Esophagus (tissue), 2 donors: Measurements from ENCODE around the gene FAM83G. TPM values are rescaled to one million over a fixed set of nuclear protein-coding genes. Genes with fewer than 3 reads are reported as not detected.
"Not testable (repeated sequence)": the region's sequence is repeated elsewhere in the genome, so short reads cannot be mapped to it uniquely, and the experiment has no call there.

Experiments used
- H3K27ac ChIP-seq, 2 donors: one replicate each; pipeline ENCODE4 v1.5.1; 2013; ENCODE audit warnings: low read depth in 2 of 2, mild to moderate bottlenecking in 2 of 2, inconsistent platforms in 1 of 2, low read length in 1 of 2, moderate library complexity in 1 of 2
- H3K27me3 ChIP-seq, 2 donors: one replicate each; pipeline ENCODE4 v1.6.1; 2013; ENCODE audit warnings: low read length in 2 of 2, control low read depth in 1 of 2, mild to moderate bottlenecking in 1 of 2; ENCODE audit not compliant: insufficient read depth in 2 of 2, control insufficient read depth in 1 of 2
- H3K36me3 ChIP-seq, 2 donors: one replicate each; pipeline ENCODE4 v1.6.1; 2013; ENCODE audit warnings: low read length in 1 of 2; ENCODE audit not compliant: control insufficient read depth in 2 of 2, insufficient read depth in 2 of 2
- H3K4me1 ChIP-seq, 2 donors: one replicate each; pipeline ENCODE4 v1.6.1; 2013; ENCODE audit warnings: low read length in 1 of 2; ENCODE audit not compliant: control insufficient read depth in 2 of 2, insufficient read depth in 2 of 2
- H3K4me3 ChIP-seq, 2 donors: one replicate each; pipeline ENCODE4 v1.5.1; 2013; ENCODE audit warnings: low read length in 2 of 2, mild to moderate bottlenecking in 2 of 2, low read depth in 1 of 2, moderate library complexity in 1 of 2
- H3K9me3 ChIP-seq, 2 donors: one replicate each; pipeline ENCODE4 v1.6.1; 2013; ENCODE audit warnings: mild to moderate bottlenecking in 2 of 2, low read depth in 1 of 2, low read length in 1 of 2, moderate library complexity in 1 of 2; ENCODE audit not compliant: control insufficient read depth in 2 of 2, insufficient read depth in 1 of 2
- WGBS, 2 donors: extraction: QIAGEN DNeasy Blood & Tissue Kit; methylation state at CpG; one replicate each; pipeline ENCODE4 v1.1.7; 2013; 5-methylcytosine and 5-hydroxymethylcytosine counted together
- polyA plus RNA-seq, 2 donors: library from polyadenylated mRNA; stranded (reverse); fragments of 200-250 nt; gene quantifications; one replicate each; pipeline ENCODE4 v1.2.3, GENCODE V29; 2013
- donor health status: healthy with polysubstance abuse.
- donor health status: Bipolar disorder and iron deficiency.

Gene FAM83G
- polyA plus RNA-seq, 2 donors: 33.2 to 37.1 TPM

GRCh38 chr17:18960241-18960665 is 44.3 kb downstream of the FAM83G start:
- Histone ChIP-seq H3K9me3 (no peaks in the 10 kb centered on the region), H3K36me3 (no peaks in the 10 kb centered on the region), H3K4me1 (peaks cover 0 to 1% of the 10 kb centered on the region in 2 donors), H3K4me3 (no peak overlapping the region), H3K27ac (no peak overlapping the region), H3K27me3 (no peaks in the 10 kb centered on the region)
- 87 to 88% methylated on average over 15 of the region's 15 CpGs for WGBS, 2 donors

DNA sequence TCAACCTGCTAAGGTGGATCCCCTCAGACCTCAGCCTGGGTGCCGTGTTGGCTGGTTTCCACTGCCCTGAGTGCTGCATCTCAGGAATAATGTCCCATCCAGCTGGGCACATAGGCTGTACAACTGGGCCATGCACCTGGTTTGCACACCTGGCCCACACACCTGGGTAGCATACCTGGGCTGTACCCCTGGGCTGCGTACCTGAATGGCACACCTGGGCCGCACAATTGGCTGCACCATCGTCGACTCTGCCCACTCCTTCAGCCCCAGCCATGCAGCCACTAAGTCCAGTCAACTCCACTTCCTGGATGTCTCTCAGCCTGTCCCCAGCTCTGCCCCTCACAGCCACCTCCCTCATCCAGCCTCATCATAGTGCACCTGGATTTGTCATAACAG is 44.7 kb downstream of the FAM83G start:
- 91 to 92% methylated on average over 5 of the region's 5 CpGs for WGBS, 2 donors
- Histone ChIP-seq H3K4me3 (no peak overlapping the region), H3K36me3 (no peaks in the 10 kb centered on the region), H3K27me3 (no peaks in the 10 kb centered on the region), H3K9me3 (no peaks in the 10 kb centered on the region), H3K4me1 (peaks cover 0 to 1% of the 10 kb centered on the region in 2 donors), H3K27ac (no peak overlapping the region)

- Histone ChIP-seq H3K4me1 (peaks cover 0 to 1% of the 10 kb centered on the region in 2 donors), H3K9me3 (no peaks in the 10 kb centered on the region), H3K27me3 (no peaks in the 10 kb centered on the region), H3K4me3 (no peak overlapping the region), H3K36me3 (no peaks in the 10 kb centered on the region), H3K27ac (no peak overlapping the region)
- WGBS, 2 donors: 85 to 88% methylated on average over 22 of the region's 22 CpGs
These were observed 45.3 kb downstream of the FAM83G start for GRCh38 chr17:18959071-18959844.

DNA sequence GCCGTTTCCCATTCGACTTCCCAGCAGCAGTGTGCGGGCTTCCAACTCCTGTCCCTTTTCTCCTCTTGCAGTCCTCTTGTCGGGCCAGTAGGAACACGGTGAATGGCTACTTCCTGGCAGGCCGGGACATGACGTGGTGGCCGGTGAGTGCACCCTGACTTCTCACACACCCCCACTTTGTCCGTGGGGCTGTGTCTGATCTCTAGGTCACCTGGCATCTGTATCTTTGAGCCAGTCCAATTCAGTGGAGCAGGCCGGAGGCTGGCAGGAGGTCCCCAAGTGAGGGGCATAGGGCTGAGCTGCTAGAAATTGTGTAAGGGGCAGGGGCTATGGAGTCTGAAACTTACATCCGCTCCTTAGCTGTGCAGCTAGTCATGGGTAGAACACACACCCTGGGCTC is 46.0 kb downstream of the FAM83G start:
- Histone ChIP-seq H3K36me3 (no peaks in the 10 kb centered on the region), H3K27ac (no peak overlapping the region), H3K27me3 (no peaks in the 10 kb centered on the region), H3K9me3 (no peaks in the 10 kb centered on the region), H3K4me1 (peaks cover 0 to 1% of the 10 kb centered on the region in 2 donors), H3K4me3 (no peak overlapping the region)
- WGBS, 2 donors: 88 to 93% methylated on average over 11 of the region's 11 CpGs

DNA sequence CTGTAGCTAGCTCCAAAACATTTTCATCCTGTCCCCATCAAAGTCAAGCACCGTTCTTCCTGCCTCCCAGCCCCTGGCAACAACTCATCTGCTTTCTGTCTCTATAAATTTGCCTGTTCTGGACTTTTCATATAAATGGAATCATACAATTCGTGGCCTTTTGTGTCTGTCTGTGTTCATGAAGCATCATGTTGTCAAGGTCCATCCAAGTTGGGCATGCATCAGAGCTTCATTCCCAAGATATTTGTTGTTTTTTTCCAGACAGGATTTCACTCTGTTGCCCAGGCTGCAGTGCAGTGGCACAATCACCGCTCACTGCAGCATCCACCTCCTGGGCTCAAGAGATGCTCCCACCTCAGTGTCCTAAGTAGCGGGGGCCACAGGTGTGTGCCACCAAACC is 46.7 kb downstream of the FAM83G start:
- WGBS, 2 donors: 84 to 86% methylated on average over 4 of the region's 4 CpGs
- H3K27me3 ChIP-seq: no peaks in the 10 kb centered on the region
- H3K9me3 ChIP-seq: no peaks in the 10 kb centered on the region
- no peak overlapping the region for H3K27ac ChIP-seq
- H3K4me3 ChIP-seq: no peak overlapping the region
- peaks cover 0 to 1% of the 10 kb centered on the region in 2 donors for H3K4me1 ChIP-seq
- no peaks in the 10 kb centered on the region for H3K36me3 ChIP-seq

- no peak overlapping the region for H3K27ac ChIP-seq
These were observed 48.0 kb downstream of the FAM83G start for GRCh38 chr17:18956581-18956980.

DNA sequence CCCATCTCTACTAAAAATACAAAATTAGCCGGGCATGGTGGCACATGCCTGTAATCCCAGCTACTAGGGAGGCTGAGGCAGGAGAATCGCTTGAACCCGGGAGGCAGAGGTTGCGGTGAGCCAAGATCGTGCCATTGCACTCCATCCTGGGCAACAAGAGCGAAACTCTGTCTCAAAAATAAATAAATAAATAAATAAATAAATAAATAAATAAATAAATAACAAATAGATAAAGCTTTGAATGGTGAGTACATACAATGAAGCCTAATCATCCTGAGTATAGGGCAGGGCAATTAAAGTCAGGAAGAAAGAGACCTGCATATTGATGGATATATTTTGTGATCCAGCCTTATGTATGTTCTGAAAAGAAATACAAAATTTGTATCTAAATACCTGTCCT is 48.5 kb downstream of the FAM83G start:
- not testable (repeated sequence) for H3K4me1 ChIP-seq, H3K9me3 ChIP-seq, H3K36me3 ChIP-seq, H3K4me3 ChIP-seq, H3K27ac ChIP-seq, H3K27me3 ChIP-seq
- 88 to 95% methylated on average over 6 of the region's 6 CpGs for WGBS, 2 donors

More at GRCh38 chr17:18956581-18956980, 48.0 kb downstream of the FAM83G start:
- Histone ChIP-seq H3K4me1 (peaks cover 0 to 1% of the 10 kb centered on the region in 2 donors), H3K36me3 (no peaks in the 10 kb centered on the region), H3K4me3 (no peak overlapping the region), H3K27me3 (no peaks in the 10 kb centered on the region), H3K9me3 (peaks cover 0 to 2% of the 10 kb centered on the region in 2 donors)
- 89 to 94% methylated on average over 3 of the region's 3 CpGs for whole genome bisulfite sequencing, 2 donors

GRCh38 chr17:18955009-18955408 is 49.6 kb downstream of the FAM83G start:
- 96% methylated on average over 6 of the region's 6 CpGs for WGBS, 2 donors
- H3K4me3 ChIP-seq: no peak overlapping the region
- peaks cover 0 to 2% of the 10 kb centered on the region in 2 donors for H3K9me3 ChIP-seq
- H3K4me1 ChIP-seq: peaks cover 0 to 2% of the 10 kb centered on the region in 2 donors
- H3K27me3 ChIP-seq: no peaks in the 10 kb centered on the region
- no peak overlapping the region for H3K27ac ChIP-seq
- no peaks in the 10 kb centered on the region for H3K36me3 ChIP-seq

DNA sequence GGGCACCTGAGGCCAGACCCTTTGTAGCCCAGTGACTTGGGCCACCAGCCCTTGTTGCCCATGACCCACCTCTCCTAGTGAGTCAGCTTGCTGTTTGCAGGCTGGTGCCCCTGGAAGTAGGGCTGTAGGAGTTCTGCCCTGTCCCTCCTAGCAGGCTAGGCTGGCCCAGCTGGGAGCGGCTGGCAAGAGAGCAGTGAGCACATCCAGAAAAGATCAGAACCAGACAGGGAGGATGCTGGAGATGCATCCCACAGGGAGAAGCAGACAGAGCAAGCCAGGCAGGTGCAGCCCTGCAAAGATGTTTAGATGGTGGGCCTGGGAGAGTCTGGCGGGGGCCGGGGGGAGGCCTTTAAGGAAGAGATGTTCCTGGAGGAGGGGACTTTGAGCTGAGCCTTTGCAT is 50.2 kb downstream of the FAM83G start:
- peaks cover 0 to 2% of the 10 kb centered on the region in 2 donors for H3K9me3 ChIP-seq
- no peak overlapping the region for H3K27ac ChIP-seq
- WGBS, 2 donors: 94 to 96% methylated on average over 3 of the region's 3 CpGs
- no peaks in the 10 kb centered on the region for H3K27me3 ChIP-seq
- H3K4me1 ChIP-seq: peaks cover 0 to 4% of the 10 kb centered on the region in 2 donors
- no peak overlapping the region for H3K4me3 ChIP-seq
- no peaks in the 10 kb centered on the region for H3K36me3 ChIP-seq

- Histone ChIP-seq H3K4me3 (no peak overlapping the region), H3K27ac (no peak overlapping the region), H3K36me3 (no peaks in the 10 kb centered on the region), H3K27me3 (no peaks in the 10 kb centered on the region), H3K9me3 (peaks cover 0 to 2% of the 10 kb centered on the region in 2 donors), H3K4me1 (peaks cover 0 to 4% of the 10 kb centered on the region in 2 donors)
- 93 to 95% methylated on average over 14 of the region's 14 CpGs for WGBS, 2 donors
These were observed 51.3 kb downstream of the FAM83G start for GRCh38 chr17:18953231-18953728.
